Immature natural killer cell (primary cell): ENCODE data around the gene CACNG4. TPM values are rescaled to one million over a fixed set of nuclear protein-coding genes. Genes with fewer than 3 reads are reported as not detected.

Source experiments
- DNase-seq, 3 donors: peaks; one replicate each; pipeline ENCODE4 v3.0.0; 2022; ENCODE audit warnings: mixed read lengths in 1 of 3
- H3K27ac Mint-ChIP-seq, 6 donors: one replicate each; pipeline ENCODE4 v1.8.0; 2020; ENCODE audit warnings: mixed read lengths in 6 of 6, mild to moderate bottlenecking in 5 of 6, inconsistent platforms in 4 of 6, moderate library complexity in 3 of 6
- H3K27me3 Mint-ChIP-seq, 3 donors: one replicate each; pipeline ENCODE4 v1.8.0; 2020 to 2021; ENCODE audit warnings: low read depth in 3 of 3, mild to moderate bottlenecking in 3 of 3, mixed read lengths in 3 of 3, moderate library complexity in 3 of 3, inconsistent platforms in 1 of 3
- H3K36me3 Mint-ChIP-seq, 3 donors: one replicate each; pipeline ENCODE4 v1.8.0; 2020; ENCODE audit warnings: mixed read lengths in 3 of 3, inconsistent platforms in 2 of 3, mild to moderate bottlenecking in 2 of 3
- H3K4me1 Mint-ChIP-seq, 2 donors: one replicate each; pipeline ENCODE4 v1.8.0; 2020; ENCODE audit warnings: inconsistent platforms in 2 of 2, mild to moderate bottlenecking in 2 of 2, mixed read lengths in 2 of 2, moderate library complexity in 1 of 2
- H3K4me3 Mint-ChIP-seq, 5 donors: one replicate each; pipeline ENCODE4 v1.8.0; 2020; ENCODE audit warnings: mild to moderate bottlenecking in 5 of 5, mixed read lengths in 5 of 5, inconsistent platforms in 3 of 5, moderate library complexity in 3 of 5
- H3K9me3 Mint-ChIP-seq, 6 donors: one replicate each; pipeline ENCODE4 v1.8.0; 2020; ENCODE audit warnings: mild to moderate bottlenecking in 6 of 6, mixed read lengths in 6 of 6, inconsistent platforms in 4 of 6, moderate library complexity in 3 of 6
- polyA plus RNA-seq, 3 donors: library from polyadenylated mRNA; unstranded; fragments of 300-500 nt; fragmentation: Illumina TruSeq; gene quantifications; one replicate each; pipeline ENCODE4 v1.2.3, GENCODE V29; 2021

The CACNG4 gene
- polyA plus RNA-seq, 3 donors from 2014 or later, result not detected

- H3K27me3 Mint-ChIP-seq, result peaks cover 3 to 13% (median 8%) of the 10 kb centered on the region in 3 donors
- H3K4me3 Mint-ChIP-seq, result no peak overlapping the region
- H3K27ac Mint-ChIP-seq, result no peak overlapping the region
- H3K4me1 Mint-ChIP-seq, result no peaks in the 10 kb centered on the region
- DNase-seq, result no peak
- no peaks in the 10 kb centered on the region for H3K36me3 Mint-ChIP-seq
- H3K9me3 Mint-ChIP-seq, result no peaks in the 10 kb centered on the region
Observed at GRCh38 chr17:66975188-66975587, 10.7 kb downstream of the CACNG4 start.

- Mint-ChIP-seq H3K27ac (no peak overlapping the region), H3K9me3 (no peaks in the 10 kb centered on the region), H3K27me3 (peaks cover 3 to 13% (median 8%) of the 10 kb centered on the region in 3 donors), H3K4me3 (no peak overlapping the region), H3K4me1 (no peaks in the 10 kb centered on the region), H3K36me3 (no peaks in the 10 kb centered on the region)
- no peak for DNase-seq
Observed at GRCh38 chr17:66975614-66976378, 11.3 kb downstream of the CACNG4 start.

- H3K27me3 Mint-ChIP-seq, result peaks cover 2 to 14% (median 8%) of the 10 kb centered on the region in 3 donors
Observed at GRCh38 chr17:66976379-66976663, 11.8 kb downstream of the CACNG4 start.

GRCh38 chr17:66976781-66977201 lies 12.3 kb downstream of the CACNG4 start:
- Mint-ChIP-seq H3K4me1 (no peaks in the 10 kb centered on the region), H3K9me3 (no peaks in the 10 kb centered on the region), H3K27ac (no peak overlapping the region), H3K27me3 (peaks cover 0 to 11% (median 7%) of the 10 kb centered on the region in 3 donors), H3K4me3 (no peak overlapping the region), H3K36me3 (no peaks in the 10 kb centered on the region)
- no peak for DNase-seq

More at GRCh38 chr17:66976379-66976663, 11.8 kb downstream of the CACNG4 start:
- H3K4me3 Mint-ChIP-seq, result no peak overlapping the region
- no peaks in the 10 kb centered on the region for H3K9me3 Mint-ChIP-seq
- H3K4me1 Mint-ChIP-seq, result no peaks in the 10 kb centered on the region
- no peak for DNase-seq
- H3K27ac Mint-ChIP-seq, result no peak overlapping the region
- no peaks in the 10 kb centered on the region for H3K36me3 Mint-ChIP-seq

GRCh38 chr17:66978514-66979061 lies 14.1 kb downstream of the CACNG4 start:
- Mint-ChIP-seq H3K27me3 (peaks cover 3 to 9% (median 7%) of the 10 kb centered on the region in 3 donors), H3K9me3 (peaks cover 0 to 4% (median 0%) of the 10 kb centered on the region in 6 donors), H3K4me1 (no peaks in the 10 kb centered on the region), H3K4me3 (no peak overlapping the region), H3K36me3 (no peaks in the 10 kb centered on the region), H3K27ac (no peak overlapping the region)
- no peak for DNase-seq

GRCh38 chr17:66980896-66981295 lies 16.4 kb downstream of the CACNG4 start:
- Mint-ChIP-seq H3K36me3 (no peaks in the 10 kb centered on the region), H3K4me1 (no peaks in the 10 kb centered on the region), H3K27ac (no peak overlapping the region), H3K9me3 (peaks cover 0 to 4% (median 0%) of the 10 kb centered on the region in 6 donors), H3K4me3 (no peak overlapping the region), H3K27me3 (peaks cover 3 to 10% (median 5%) of the 10 kb centered on the region in 3 donors)
- DNase-seq, result no peak

GRCh38 chr17:66981983-66982508 lies 17.5 kb downstream of the CACNG4 start:
- DNase-seq, result no peak
- H3K27me3 Mint-ChIP-seq, result peaks cover 5 to 15% (median 7%) of the 10 kb centered on the region in 3 donors
- no peaks in the 10 kb centered on the region for H3K36me3 Mint-ChIP-seq
- peaks cover 0 to 4% (median 0%) of the 10 kb centered on the region in 6 donors for H3K9me3 Mint-ChIP-seq
- H3K4me3 Mint-ChIP-seq, result no peak overlapping the region
- H3K27ac Mint-ChIP-seq, result no peak overlapping the region
- H3K4me1 Mint-ChIP-seq, result no peaks in the 10 kb centered on the region

- peaks cover 0 to 4% (median 0%) of the 10 kb centered on the region in 6 donors for H3K9me3 Mint-ChIP-seq
- H3K36me3 Mint-ChIP-seq, result no peaks in the 10 kb centered on the region
- H3K27ac Mint-ChIP-seq, result no peak overlapping the region
- no peak for DNase-seq
- H3K4me1 Mint-ChIP-seq, result no peaks in the 10 kb centered on the region
- no peak overlapping the region for H3K4me3 Mint-ChIP-seq
- peaks cover 4 to 19% (median 8%) of the 10 kb centered on the region in 3 donors for H3K27me3 Mint-ChIP-seq
Observed at GRCh38 chr17:66983414-66984021, 19.0 kb downstream of the CACNG4 start.

- Mint-ChIP-seq H3K4me1 (no peaks in the 10 kb centered on the region), H3K27me3 (peaks cover 3 to 17% (median 10%) of the 10 kb centered on the region in 3 donors), H3K9me3 (peaks cover 0 to 4% (median 0%) of the 10 kb centered on the region in 6 donors), H3K4me3 (no peak overlapping the region), H3K27ac (no peak overlapping the region), H3K36me3 (no peaks in the 10 kb centered on the region)
- DNase-seq, result no peak
Observed at GRCh38 chr17:66984730-66985129, 20.2 kb downstream of the CACNG4 start.

- Mint-ChIP-seq H3K4me3 (no peak overlapping the region), H3K36me3 (no peaks in the 10 kb centered on the region), H3K9me3 (peaks cover 0 to 4% (median 0%) of the 10 kb centered on the region in 6 donors), H3K4me1 (no peaks in the 10 kb centered on the region), H3K27me3 (peaks cover 3 to 13% (median 10%) of the 10 kb centered on the region in 3 donors), H3K27ac (no peak overlapping the region)
- no peak for DNase-seq
Observed at GRCh38 chr17:66985338-66986237, 21.1 kb downstream of the CACNG4 start.

GRCh38 chr17:66986659-66987058 lies 22.2 kb downstream of the CACNG4 start:
- Mint-ChIP-seq H3K27ac (no peak overlapping the region), H3K9me3 (peaks cover 0 to 4% (median 0%) of the 10 kb centered on the region in 6 donors), H3K27me3 (peaks cover 3 to 11% (median 10%) of the 10 kb centered on the region in 3 donors), H3K4me3 (no peak overlapping the region), H3K36me3 (no peaks in the 10 kb centered on the region), H3K4me1 (no peaks in the 10 kb centered on the region)
- DNase-seq, result no peak

GRCh38 chr17:66987059-66987616 lies 22.6 kb downstream of the CACNG4 start:
- Mint-ChIP-seq H3K4me1 (no peaks in the 10 kb centered on the region), H3K9me3 (peaks cover 0 to 1% (median 0%) of the 10 kb centered on the region in 6 donors), H3K27me3 (peaks cover 3 to 15% (median 12%) of the 10 kb centered on the region in 3 donors), H3K4me3 (no peak overlapping the region), H3K27ac (no peak overlapping the region), H3K36me3 (no peaks in the 10 kb centered on the region)
- no peak for DNase-seq
